Limb (tissue), 2 donors: Measurements from ENCODE around the gene PEBP1.
"Not testable (repeated sequence)": the region's sequence is repeated elsewhere in the genome, so short reads cannot be mapped to it uniquely, and the experiment has no call there.

Source experiments
- DNase-seq, 2 donors: peaks; one replicate each; pipeline ENCODE4 v3.0.0-alpha.2; 2016; ENCODE audit errors: extremely low spot score in 2 of 2

Gene PEBP1

GRCh38 chr12:118129436-118129835 lies 6.5 kb upstream of the PEBP1 start:
- not testable (repeated sequence) for DNase-seq

GRCh38 chr12:118136559-118137003 lies 657 bp downstream of the PEBP1 start:
- DNase-seq: no peak

GRCh38 chr12:118137148-118137678 lies 1.3 kb downstream of the PEBP1 start:
- DNase-seq: no peak

- no peak for DNase-seq
Measured at GRCh38 chr12:118140825-118141224, 4.9 kb downstream of the PEBP1 start.

GRCh38 chr12:118144499-118144898 lies 8.6 kb downstream of the PEBP1 start:
- DNase-seq: no peak

GRCh38 chr12:118145113-118145797 lies 9.3 kb downstream of the PEBP1 start:
- no peak for DNase-seq

GRCh38 chr12:118145798-118146156 lies 9.9 kb downstream of the PEBP1 start:
- no peak for DNase-seq

- no peak for DNase-seq
Measured at GRCh38 chr12:118148287-118148686, 12.4 kb downstream of the PEBP1 start.

- DNase-seq: no peak
Measured at GRCh38 chr12:118150625-118151024, 14.7 kb downstream of the PEBP1 start.

GRCh38 chr12:118151755-118152154 lies 15.8 kb downstream of the PEBP1 start:
- DNase-seq: no peak

GRCh38 chr12:118160536-118160935 lies 24.6 kb downstream of the PEBP1 start:
- no peak for DNase-seq

- DNase-seq: peak; percentile 15 to 34
Measured at GRCh38 chr12:118164798-118165486, 29.0 kb downstream of the PEBP1 start.

- no peak for DNase-seq
Measured at GRCh38 chr12:118166946-118167345, 31.0 kb downstream of the PEBP1 start.

- no peak for DNase-seq
Measured at GRCh38 chr12:118175823-118176447, 40.0 kb downstream of the PEBP1 start.

- DNase-seq: no peak
Measured at GRCh38 chr12:118183155-118183554, 47.2 kb downstream of the PEBP1 start.

- DNase-seq: no peak
Measured at GRCh38 chr12:118183711-118184110, 47.8 kb downstream of the PEBP1 start.

GRCh38 chr12:118185602-118186397 lies 49.9 kb downstream of the PEBP1 start:
- no peak for DNase-seq

- DNase-seq: no peak
Measured at GRCh38 chr12:118187751-118188435, 52.0 kb downstream of the PEBP1 start.

GRCh38 chr12:118188690-118189371 lies 52.9 kb downstream of the PEBP1 start:
- DNase-seq: peak; percentile 50 to 69

GRCh38 chr12:118189741-118190191 lies 53.8 kb downstream of the PEBP1 start:
- peak; percentile 45 to 74 for DNase-seq
